GM19240 (cell line): ENCODE measurements around the gene SOX30.
A peak's percentile ranks its signal among the peaks of the same experiment; 100 is the strongest.
"Not testable (repeated sequence)": the region's sequence is repeated elsewhere in the genome, so short reads cannot be mapped to it uniquely, and the experiment has no call there.

Experiments used
- DNase-seq: peaks from one replicate; pipeline ENCODE4 v3.0.0; 2011; ENCODE audit warnings: low spot score; ENCODE audit not compliant: insufficient read length

SOX30 gene

GRCh38 chr5:157652377-157652692 lies at the start of gene SOX30:
Gene SOX30 (minus strand): TSS chr5:157652438. CDS start chr5:157652078, 360 bp downstream.
- no peak for DNase-seq

- not testable (repeated sequence) for DNase-seq
Observed at GRCh38 chr5:157698674-157699073, 46.4 kb upstream of the SOX30 start.

- DNase-seq, result not testable (repeated sequence)
Observed at GRCh38 chr5:157696154-157696553, 43.9 kb upstream of the SOX30 start.

- DNase-seq, result not testable (repeated sequence)
Observed at GRCh38 chr5:157693816-157694215, 41.6 kb upstream of the SOX30 start.

GRCh38 chr5:157690690-157691433 lies 38.6 kb upstream of the SOX30 start:
- DNase-seq, result no peak

GRCh38 chr5:157689942-157690689 lies 37.9 kb upstream of the SOX30 start:
- DNase-seq, result no peak

GRCh38 chr5:157687198-157687554 lies 34.9 kb upstream of the SOX30 start:
- no peak for DNase-seq

GRCh38 chr5:157686276-157687197 lies 34.3 kb upstream of the SOX30 start:
- DNase-seq, result not testable (repeated sequence)

- DNase-seq, result no peak
Observed at GRCh38 chr5:157682257-157682656, 30.0 kb upstream of the SOX30 start.

GRCh38 chr5:157681048-157681447 lies 28.8 kb upstream of the SOX30 start:
- no peak for DNase-seq

- DNase-seq, result no peak
Observed at GRCh38 chr5:157680239-157680638, 28.0 kb upstream of the SOX30 start.

GRCh38 chr5:157679801-157680200 lies 27.6 kb upstream of the SOX30 start:
- no peak for DNase-seq

- DNase-seq, result no peak
Observed at GRCh38 chr5:157677931-157678330, 25.7 kb upstream of the SOX30 start.

GRCh38 chr5:157674351-157674750 lies 22.1 kb upstream of the SOX30 start:
- not testable (repeated sequence) for DNase-seq

GRCh38 chr5:157672976-157673375 lies 20.7 kb upstream of the SOX30 start:
- no peak for DNase-seq

- no peak for DNase-seq
Observed at GRCh38 chr5:157671592-157672330, 19.5 kb upstream of the SOX30 start.

- peak; percentile 26 for DNase-seq
Observed at GRCh38 chr5:157670662-157671591, 18.7 kb upstream of the SOX30 start, which contains the start of gene C5orf52. Gene C5orf52 (plus strand): TSS chr5:157671533. CDS start chr5:157671615, 82 bp downstream.

- no peak for DNase-seq
Observed at GRCh38 chr5:157669701-157670097, 17.5 kb upstream of the SOX30 start.

- no peak for DNase-seq
Observed at GRCh38 chr5:157668356-157668755, 16.1 kb upstream of the SOX30 start.
